Measurements from ENCODE around the gene LIX1L. TPM values are rescaled to one million over a fixed set of nuclear protein-coding genes. Genes with fewer than 3 reads are reported as not detected.

The LIX1L gene
- total RNA-seq, 2 experiments from 2014 or later = 11.6 to 26.3 TPM

DNA sequence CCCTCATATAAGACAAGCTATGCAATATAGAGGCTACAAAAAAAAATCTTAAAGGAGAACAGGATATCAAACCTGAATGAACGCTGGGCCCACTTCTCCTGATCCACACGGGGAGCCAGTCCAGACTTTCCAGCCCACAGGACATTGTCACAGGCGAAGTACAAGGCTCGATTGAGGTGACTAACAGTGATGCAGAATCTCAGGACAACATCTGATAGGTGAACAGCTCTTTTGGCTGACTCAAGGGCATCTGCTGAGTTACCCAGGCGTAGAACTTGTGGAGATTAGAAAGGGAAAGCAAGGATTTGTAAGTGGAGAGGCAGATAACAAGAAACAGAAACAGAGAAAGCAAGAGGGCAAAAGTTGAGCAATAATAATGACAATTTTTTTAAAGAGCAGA, 41.1 kb downstream of the LIX1L start:
- Histone ChIP-seq H3K9me3 (ENCODE audit: low read length) (no peaks in the 10 kb centered on the region), H2AFZ (ENCODE audit: low read length) (no peak overlapping the region), H3K27ac (ENCODE audit: low read depth, low read length, poor library complexity, severe bottlenecking) (no peak overlapping the region), H3K4me1 (ENCODE audit: insufficient read depth, low read length, poor library complexity, severe bottlenecking) (peaks cover 22% of the 10 kb centered on the region), H3K9me2 (ENCODE audit: insufficient read depth, low read length) (no peaks in the 10 kb centered on the region), H3K4me3 (ENCODE audit: low read depth, low read length, poor library complexity, severe bottlenecking) (no peak overlapping the region), H3K36me3 (ENCODE audit: insufficient read depth, low read length) (peaks cover 27% of the 10 kb centered on the region; the same call in 1 of the 2 replicates), H3K4me2 (ENCODE audit: low read length) (no peak overlapping the region), H4K20me1 (ENCODE audit: insufficient read depth, low read length) (no peaks in the 10 kb centered on the region), H3K79me2 (ENCODE audit: insufficient read depth, low read depth, low read length) (no peaks in the 10 kb centered on the region)
- POLR2A ChIA-PET = interaction anchor here (1.1 kb wide), 1 partner anchor 57 kb away, joined by 4 read pairs; the partner anchor contains the start of gene PIAS3
- CTCF ChIA-PET (ENCODE audit: unreplicated experiment) = interaction anchor here (0.8 kb wide), 1 partner anchor 25 kb away, joined by 3 read pairs; no protein-coding TSS in a partner anchor
- no TSS peak for BruUV-seq (replicated peaks)
- DNase-seq (ENCODE audit: low spot score) = no peak
- intact Hi-C loops (cut with micrococcal nuclease; ENCODE audit: unreplicated experiment) = no loop called here
- TF ChIP-seq, protein P1, sequence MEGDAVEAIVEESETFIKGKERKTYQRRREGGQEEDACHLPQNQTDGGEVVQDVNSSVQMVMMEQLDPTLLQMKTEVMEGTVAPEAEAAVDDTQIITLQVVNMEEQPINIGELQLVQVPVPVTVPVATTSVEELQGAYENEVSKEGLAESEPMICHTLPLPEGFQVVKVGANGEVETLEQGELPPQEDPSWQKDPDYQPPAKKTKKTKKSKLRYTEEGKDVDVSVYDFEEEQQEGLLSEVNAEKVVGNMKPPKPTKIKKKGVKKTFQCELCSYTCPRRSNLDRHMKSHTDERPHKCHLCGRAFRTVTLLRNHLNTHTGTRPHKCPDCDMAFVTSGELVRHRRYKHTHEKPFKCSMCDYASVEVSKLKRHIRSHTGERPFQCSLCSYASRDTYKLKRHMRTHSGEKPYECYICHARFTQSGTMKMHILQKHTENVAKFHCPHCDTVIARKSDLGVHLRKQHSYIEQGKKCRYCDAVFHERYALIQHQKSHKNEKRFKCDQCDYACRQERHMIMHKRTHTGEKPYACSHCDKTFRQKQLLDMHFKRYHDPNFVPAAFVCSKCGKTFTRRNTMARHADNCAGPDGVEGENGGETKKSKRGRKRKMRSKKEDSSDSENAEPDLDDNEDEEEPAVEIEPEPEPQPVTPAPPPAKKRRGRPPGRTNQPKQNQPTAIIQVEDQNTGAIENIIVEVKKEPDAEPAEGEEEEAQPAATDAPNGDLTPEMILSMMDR (conservative IDR thresholded peaks at IDR 0.05; ENCODE audit: low read length) = no peak
- no peak for TF ChIP-seq EZH2phosphoT487 (IDR thresholded peaks at IDR 0.05; ENCODE audit: borderline replicate concordance, low read depth, low read length)

DNA sequence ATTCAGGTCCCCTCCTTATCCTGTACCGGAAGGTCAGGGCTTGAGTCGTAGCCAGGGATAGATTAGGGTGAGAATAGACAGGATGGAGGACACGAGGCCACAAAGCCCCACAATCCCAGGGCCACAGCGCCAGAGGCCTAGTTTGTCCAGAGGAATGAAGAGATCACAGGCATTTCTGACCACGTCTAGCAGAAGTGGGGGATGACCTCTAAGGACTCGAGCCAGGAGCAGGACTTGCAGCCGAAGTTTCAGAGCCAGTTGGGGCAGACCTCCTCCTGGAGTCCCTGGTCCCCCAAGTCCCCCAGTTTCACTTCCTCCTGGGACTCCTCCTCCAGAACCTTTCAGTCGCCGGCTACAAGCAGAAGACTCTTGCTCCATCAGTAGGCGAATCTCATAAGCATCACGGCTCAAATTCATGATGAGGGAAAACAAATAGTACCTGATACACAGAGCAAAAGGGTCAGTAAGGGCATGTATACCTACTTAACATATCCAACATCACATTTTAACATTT, 45.6 kb downstream of the LIX1L start:
- H3K4me2 ChIP-seq (ENCODE audit: low read length) = no peak overlapping the region

GRCh38 chr1:145908653-145909052, 49.2 kb downstream of the LIX1L start:
- H3K9me3 ChIP-seq (ENCODE audit: low read length) = no peaks in the 10 kb centered on the region
- H3K4me2 ChIP-seq (ENCODE audit: low read length) = no peak overlapping the region
- no peak overlapping the region for H3K4me3 ChIP-seq (ENCODE audit: low read depth, low read length, poor library complexity, severe bottlenecking)
- no peaks in the 10 kb centered on the region for H3K9me2 ChIP-seq (ENCODE audit: insufficient read depth, low read length)
- DNase-seq (ENCODE audit: low spot score) = no peak
- H2AFZ ChIP-seq (ENCODE audit: low read length) = no peak overlapping the region
- BruUV-seq (replicated peaks) = no TSS peak
- ChIA-PET POLR2A (interaction anchor here (0.5 to 1.4 kb wide), 3 partner anchors 19 to 150 kb away, joined by 4 to 5 read pairs (median 4); partner anchors contain the start of gene RBM8A), CTCF (ENCODE audit: unreplicated experiment) (no interaction called here)
- H3K79me2 ChIP-seq (ENCODE audit: insufficient read depth, low read depth, low read length) = no peaks in the 10 kb centered on the region
- TF ChIP-seq EZH2phosphoT487 (IDR thresholded peaks at IDR 0.05; ENCODE audit: borderline replicate concordance, low read depth, low read length) = no peak
- TF ChIP-seq, protein P1 (conservative IDR thresholded peaks at IDR 0.05; ENCODE audit: low read length) = no peak
- H4K20me1 ChIP-seq (ENCODE audit: insufficient read depth, low read length) = no peaks in the 10 kb centered on the region
- intact Hi-C loops (cut with micrococcal nuclease; ENCODE audit: unreplicated experiment) = no loop called here
- H3K4me1 ChIP-seq (ENCODE audit: insufficient read depth, low read length, poor library complexity, severe bottlenecking) = peaks cover 6% of the 10 kb centered on the region
- H3K36me3 ChIP-seq (ENCODE audit: insufficient read depth, low read length) = peaks cover 24% of the 10 kb centered on the region; the same call in 1 of the 2 replicates
- H3K27ac ChIP-seq (ENCODE audit: low read depth, low read length, poor library complexity, severe bottlenecking) = no peak overlapping the region

More for the DNA sequence above, 45.6 kb downstream of the LIX1L start:
- no peaks in the 10 kb centered on the region for H3K9me2 ChIP-seq (ENCODE audit: insufficient read depth, low read length)
- no peaks in the 10 kb centered on the region for H3K79me2 ChIP-seq (ENCODE audit: insufficient read depth, low read depth, low read length)
- H2AFZ ChIP-seq (ENCODE audit: low read length) = no peak overlapping the region
- no peaks in the 10 kb centered on the region for H4K20me1 ChIP-seq (ENCODE audit: insufficient read depth, low read length)
- BruUV-seq (replicated peaks) = no TSS peak
- ChIA-PET CTCF (ENCODE audit: unreplicated experiment) (no interaction called here), POLR2A (no interaction called here)
- H3K9me3 ChIP-seq (ENCODE audit: low read length) = no peaks in the 10 kb centered on the region
- peaks cover 6% of the 10 kb centered on the region for H3K4me1 ChIP-seq (ENCODE audit: insufficient read depth, low read length, poor library complexity, severe bottlenecking)
- no peak overlapping the region for H3K27ac ChIP-seq (ENCODE audit: low read depth, low read length, poor library complexity, severe bottlenecking)
- TF ChIP-seq, protein P1 (conservative IDR thresholded peaks at IDR 0.05; ENCODE audit: low read length) = no peak
- TF ChIP-seq EZH2phosphoT487 (IDR thresholded peaks at IDR 0.05; ENCODE audit: borderline replicate concordance, low read depth, low read length) = no peak
- H3K36me3 ChIP-seq (ENCODE audit: insufficient read depth, low read length) = peaks cover 34% of the 10 kb centered on the region; the same call in 1 of the 2 replicates
- no peak overlapping the region for H3K4me3 ChIP-seq (ENCODE audit: low read depth, low read length, poor library complexity, severe bottlenecking)
- intact Hi-C loops (cut with micrococcal nuclease; ENCODE audit: unreplicated experiment) = no loop called here
- no peak for DNase-seq (ENCODE audit: low spot score)

Data from OCI-LY7 (cell line).